ENCODE data around the gene ACVRL1.

The ACVRL1 gene

GRCh38 chr12:51970904-51971646, 63.8 kb downstream of the ACVRL1 start:
- no peak for DNase-seq

- DNase-seq = no peak
Measured at GRCh38 chr12:51971679-51972421, 64.5 kb downstream of the ACVRL1 start.

- DNase-seq = no peak
Measured at GRCh38 chr12:51972422-51972812, 65.1 kb downstream of the ACVRL1 start.

GRCh38 chr12:51972849-51973273, 65.6 kb downstream of the ACVRL1 start:
- DNase-seq = no peak
